HepG2 (cell line): ENCODE data around the gene RIPOR3. TPM values are rescaled to one million over a fixed set of nuclear protein-coding genes. Genes with fewer than 3 reads are reported as not detected.

ENCODE experiments used
- ATAC-seq: fragments of 200-7000 bp; cut with Tn5 transposase; 3 replicates; pipeline ENCODE4 v1.9.1; 2020; ENCODE audit warnings: mild to moderate bottlenecking, moderate library complexity
- BruUV-seq: library from RNA; stranded (reverse); fragments of 400-500 nt; replicated peaks from 2 replicates; lab custom pipeline; 2021; lab: Mats Ljungman, UMichigan
- CTCF ChIA-PET: fragments of 300-600 bp; formaldehyde crosslinking; extraction: SDS; loops from one replicate; lab custom pipeline; 2021; ENCODE audit warnings: low total read pairs, inconsistent platforms, low intra/inter-chr PET ratio; lab: Yijun Ruan, JAX
- POLR2A ChIA-PET: fragments of 350-600 bp; sonication (Branson Sonifier 250); formaldehyde crosslinking; loops from one replicate; lab custom pipeline; 2020; ENCODE audit warnings: antibody characterized with exemption, inconsistent platforms; lab: Yijun Ruan, JAX
- DNase-seq: peaks from one replicate; pipeline ENCODE4 v3.0.0-alpha.2; 2015; ENCODE audit warnings: low spot score
- FAIRE-seq: peaks from 3 replicates; lab custom pipeline; 2011; peaks lifted over from hg19 to GRCh38; lab: Jason Lieb, UNC
- H2AFZ ChIP-seq: one replicate; pipeline ENCODE4 v1.6.1; 2011; ENCODE audit warnings: low read length, inconsistent platforms
- H3K27ac ChIP-seq: fragments of 300-600 bp; 3 replicates; pipeline ENCODE4 v1.8.0; 2011; ENCODE audit warnings: mixed run types, mild to moderate bottlenecking, mixed read lengths, low read length, inconsistent platforms; ENCODE audit not compliant: insufficient read depth; ENCODE audit errors: extremely low read length
- H3K27me3 ChIP-seq, 2 experiments: fragments of 200-600 bp in 1 of 2; 2 replicates in 1 of 2; 3 replicates in 1 of 2; pipeline versions ENCODE4 v1.6.0 to v1.8.0; 2011; ENCODE audit warnings: low read length in 2 of 2, mild to moderate bottlenecking in 2 of 2, moderate library complexity in 2 of 2, inconsistent platforms in 1 of 2; ENCODE audit not compliant: insufficient read depth in 2 of 2, control insufficient read depth in 1 of 2
- H3K36me3 ChIP-seq, 2 experiments: fragments of 200-600 bp in 1 of 2; replicated peaks in 1 of 2; 2 replicates in 1 of 2; 3 replicates in 1 of 2; pipeline versions ENCODE4 v1.5.1 to v1.8.0; 2011; ENCODE audit warnings: low read length in 2 of 2, inconsistent platforms in 1 of 2; ENCODE audit not compliant: insufficient read depth in 2 of 2, control insufficient read depth in 1 of 2
- H3K4me1 ChIP-seq: 2 replicates; pipeline ENCODE4 v1.5.1; 2012; ENCODE audit warnings: low read length, inconsistent platforms; ENCODE audit not compliant: insufficient read depth
- H3K4me2 ChIP-seq: 2 replicates; pipeline ENCODE4 v1.6.0; 2011; ENCODE audit warnings: low read depth, low read length, inconsistent platforms
- H3K4me3 ChIP-seq, 3 experiments: fragments of 200-600 bp in 1 of 3; sonication (generic), shearing (Covaris generic) in 1 of 3; replicated peaks in 1 of 3; 2 replicates each; pipeline ENCODE4 v1.5.1; 2011 to 2016; ENCODE audit warnings: low read length in 3 of 3, inconsistent platforms in 2 of 3, low read depth in 2 of 3, mild to moderate bottlenecking in 2 of 3, control low read depth in 1 of 3, mixed read lengths in 1 of 3; ENCODE audit not compliant: insufficient read depth in 1 of 3
- H3K79me2 ChIP-seq: one replicate; pipeline ENCODE4 v1.6.1; 2011; ENCODE audit warnings: low read length, inconsistent platforms; ENCODE audit not compliant: insufficient read depth
- H3K9ac ChIP-seq: 2 replicates; pipeline ENCODE4 v1.6.0; 2011; ENCODE audit warnings: mild to moderate bottlenecking, low read depth, low read length, inconsistent platforms; ENCODE audit not compliant: insufficient read depth
- H3K9me3 ChIP-seq: 2 replicates; pipeline ENCODE4 v1.5.1; 2012; ENCODE audit warnings: mild to moderate bottlenecking, low read length
- H4K20me1 ChIP-seq: 2 replicates; pipeline ENCODE4 v1.6.0; 2011; ENCODE audit warnings: inconsistent platforms, mild to moderate bottlenecking, low read length, moderate library complexity; ENCODE audit not compliant: insufficient read depth
- CREB1 ChIP-seq, 2 experiments: fragments of 450-650 bp in 1 of 2; IDR thresholded peaks; 2 replicates each; pipeline ENCODE4 v1.6.1; 2016 to 2017; ENCODE audit warnings: control low read depth in 1 of 2, mild to moderate bottlenecking in 1 of 2, missing compliant biosample characterization in 1 of 2, missing genetic modification characterization in 1 of 2
- DMAP1 ChIP-seq: IDR thresholded peaks from 2 replicates; pipeline ENCODE4 v1.6.1; 2016
- IRF2 ChIP-seq: IDR thresholded peaks from 2 replicates; pipeline ENCODE4 v1.6.1; 2018; ENCODE audit warnings: missing genetic modification reagents, missing compliant biosample characterization
- IRX3 ChIP-seq: sonication (generic); formaldehyde crosslinking; IDR thresholded peaks from 2 replicates; pipeline ENCODE4 v1.8.1; 2023; ENCODE audit warnings: mild to moderate bottlenecking, low read depth, missing genetic modification reagents, borderline replicate concordance
- KLF9 ChIP-seq: IDR thresholded peaks from 2 replicates; pipeline ENCODE4 v1.6.1; 2016; ENCODE audit warnings: low read depth
- MTF1 ChIP-seq: sonication (generic); formaldehyde crosslinking; IDR thresholded peaks from 2 replicates; pipeline ENCODE4 v1.5.0; 2020; ENCODE audit warnings: missing genetic modification reagents
- NKX3-1 ChIP-seq: sonication (generic); formaldehyde crosslinking; IDR thresholded peaks from 2 replicates; pipeline ENCODE4 v1.5.0; 2020; ENCODE audit warnings: missing genetic modification reagents
- NR2F1 ChIP-seq, 2 experiments: fragments of 450-650 bp in 1 of 2; formaldehyde crosslinking in 1 of 2; IDR thresholded peaks; 2 replicates each; pipeline versions ENCODE4 v1.5.0 to v1.6.1; 2016 to 2020; ENCODE audit warnings: mild to moderate bottlenecking in 1 of 2, missing compliant biosample characterization in 1 of 2, missing genetic modification reagents in 1 of 2, moderate library complexity in 1 of 2
- SMARCC2 ChIP-seq: fragments of 450-650 bp; IDR thresholded peaks from 2 replicates; pipeline ENCODE4 v1.6.1; 2017; ENCODE audit warnings: antibody characterized with exemption, mild to moderate bottlenecking
- TBL1XR1 ChIP-seq: fragments of 150-350 bp; IDR thresholded peaks from 2 replicates; pipeline ENCODE4 v1.6.1; 2014; ENCODE audit warnings: borderline replicate concordance, low read length; ENCODE audit not compliant: partially characterized antibody
- XBP1 ChIP-seq: sonication (generic); formaldehyde crosslinking; IDR thresholded peaks from 2 replicates; pipeline ENCODE4 v1.5.0; 2020; ENCODE audit warnings: missing genetic modification reagents
- ZKSCAN1 ChIP-seq: fragments of 150-350 bp; IDR thresholded peaks from 2 replicates; pipeline ENCODE4 v1.6.1; 2014; ENCODE audit warnings: low read length
- ZNF251 ChIP-seq: sonication (generic); formaldehyde crosslinking; IDR thresholded peaks from 2 replicates; pipeline ENCODE4 v1.9.0; 2021; ENCODE audit warnings: mild to moderate bottlenecking, missing genetic modification reagents
- ZNF292 ChIP-seq: sonication (generic); formaldehyde crosslinking; IDR thresholded peaks from 2 replicates; pipeline ENCODE4 v1.8.1; 2022; ENCODE audit warnings: mild to moderate bottlenecking, low read depth, missing genetic modification reagents, borderline replicate concordance
- ZNF572 ChIP-seq: sonication (generic); formaldehyde crosslinking; IDR thresholded peaks from 2 replicates; pipeline ENCODE4 v1.5.1; 2020; ENCODE audit warnings: mild to moderate bottlenecking, missing genetic modification reagents
- ZNF891 ChIP-seq: sonication (generic); formaldehyde crosslinking; IDR thresholded peaks from 2 replicates; pipeline ENCODE4 v1.5.0; 2020; ENCODE audit warnings: mild to moderate bottlenecking, missing genetic modification reagents
- WGBS: methylation state at CpG from one replicate; pipeline ENCODE4 v1.1.6; 2017; ENCODE audit warnings: low lambda C conversion rate; 5-methylcytosine and 5-hydroxymethylcytosine counted together
- in situ Hi-C: cut with HindIII; loops from 2 replicates; pipeline ENCODE4 v1.10.0; 2017; ENCODE audit warnings: low pct_unique_long_range_greater_than_20kb; ENCODE audit not compliant: extremely low pct_ligation_motif_present
- intact Hi-C: fragments of 100-400 bp; cut with micrococcal nuclease; formaldehyde crosslinking; loops from one replicate; pipeline ENCODE4 v1.10.0; 2022; ENCODE audit not compliant: unreplicated experiment
- polyA plus RNA-seq, 8 experiments: library from polyadenylated mRNA; depleted of rRNA in 3 of 8; stranded (reverse) in 7 of 8; unstranded in 1 of 8; fragments of >200 nt; fragmentation: Illumina TruSeq in 4 of 8; extraction: Trizol in 4 of 8; gene quantifications; 2 replicates each; pipeline versions ENCODE4 v1.2.1 to v1.2.3, GENCODE V29; 2011 to 2016; ENCODE audit warnings: low read depth in 4 of 8, missing spikeins in 1 of 8, mixed read lengths in 1 of 8; ENCODE audit not compliant: insufficient read depth in 1 of 8
- total RNA-seq, 5 experiments: library from RNA; depleted of rRNA; stranded (reverse); fragments of >200 nt; fragmentation: Illumina TruSeq; extraction: Trizol; gene quantifications; 2 replicates each; pipeline ENCODE4 v1.2.3, GENCODE V29; 2016; ENCODE audit warnings: low read depth in 1 of 5
- TF ChIP-seq, protein P1 (sequence below): IDR thresholded peaks from 2 replicates; pipeline ENCODE4 v1.6.1; 2012; ENCODE audit warnings: inconsistent platforms
- TF ChIP-seq, protein P2 (sequence below): sonication (generic); formaldehyde crosslinking; IDR thresholded peaks from 2 replicates; pipeline ENCODE4 v1.5.1; 2020; ENCODE audit warnings: missing genetic modification reagents, mild to moderate bottlenecking, borderline replicate concordance
- TF ChIP-seq, protein P3 (sequence below): sonication (generic); formaldehyde crosslinking; IDR thresholded peaks from 2 replicates; pipeline ENCODE4 v1.8.1; 2023; ENCODE audit warnings: missing genetic modification reagents, inconsistent platforms, borderline replicate concordance

RIPOR3 gene
- total and polyA plus RNA-seq, 2 of the 13 experiments (the other 11 are each of a cell fraction or from before 2014, with no cell fraction given) = 0.18 TPM; not detected in 1

DNA sequence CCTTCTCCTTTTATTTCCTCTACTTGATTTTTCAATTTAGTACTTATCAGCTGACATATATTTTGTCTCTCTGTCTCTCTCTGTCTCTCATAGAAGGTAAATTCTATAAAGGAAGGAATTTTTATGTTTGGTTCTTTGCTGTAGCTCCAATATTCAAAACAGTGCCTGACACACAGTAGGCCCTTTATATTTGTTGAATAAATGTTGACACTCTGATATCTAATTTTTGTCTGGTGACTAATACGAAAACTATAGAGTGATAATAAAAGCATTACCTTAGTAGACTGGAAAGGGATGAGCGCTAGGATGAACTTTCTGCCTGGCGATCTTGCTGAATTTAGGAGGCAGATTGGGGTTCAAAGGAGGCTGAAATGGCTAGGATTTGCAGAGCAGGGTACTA, 138.4 kb downstream of the RIPOR3 start:
- no peak for DNase-seq
- H3K27ac ChIP-seq = no peak overlapping the region
- intact Hi-C loops = no loop called here
- no peaks in the 10 kb centered on the region for H3K79me2 ChIP-seq
- H3K9ac ChIP-seq = no peak overlapping the region
- ATAC-seq = no peak
- in situ Hi-C loops = no loop called here
- H4K20me1 ChIP-seq = no peaks in the 10 kb centered on the region
- CTCF ChIA-PET = no interaction called here
- H3K27me3 ChIP-seq = no peaks in the 10 kb centered on the region
- 96% methylated on average over 3 of the region's 3 CpGs for WGBS
- BruUV-seq = no TSS peak
- TF ChIP-seq MTF1 (no peak), ZKSCAN1 (peak; percentile 82), IRX3 (no peak), TBL1XR1 (no peak)
- TF ChIP-seq, protein P1, sequence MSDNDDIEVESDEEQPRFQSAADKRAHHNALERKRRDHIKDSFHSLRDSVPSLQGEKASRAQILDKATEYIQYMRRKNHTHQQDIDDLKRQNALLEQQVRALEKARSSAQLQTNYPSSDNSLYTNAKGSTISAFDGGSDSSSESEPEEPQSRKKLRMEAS = no peak
- TF ChIP-seq, all 625 proteins: peak for 1
- H3K4me2 ChIP-seq = no peak overlapping the region
- FAIRE-seq = no peak
- POLR2A ChIA-PET = no interaction called here
- peaks cover 4 to 11% of the 10 kb centered on the region in 2 experiments; a peak in 4 of 5 replicates for H3K36me3 ChIP-seq
- no peak overlapping the region for H2AFZ ChIP-seq
- no peak overlapping the region for H3K4me3 ChIP-seq
- H3K4me1 ChIP-seq = peaks cover 25% of the 10 kb centered on the region
- H3K9me3 ChIP-seq = no peaks in the 10 kb centered on the region

DNA sequence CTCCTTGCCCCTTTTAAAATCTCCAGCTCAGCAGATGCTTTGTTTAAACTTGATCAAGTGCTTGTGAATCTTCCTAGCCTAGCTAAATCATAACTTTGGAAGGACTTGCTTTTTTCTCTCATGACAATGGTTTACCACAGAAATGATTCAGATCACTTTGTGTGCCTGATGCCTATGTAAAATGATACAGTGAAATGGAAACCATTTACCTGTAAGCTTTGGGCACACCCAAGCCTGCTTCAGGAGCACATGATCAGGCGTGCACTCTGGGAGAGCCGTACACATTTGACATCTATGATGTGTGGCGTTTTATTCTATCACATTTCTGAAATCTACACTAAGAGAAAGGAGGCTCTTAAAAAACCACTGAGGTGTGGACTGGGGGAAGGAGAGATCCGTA, 140.1 kb downstream of the RIPOR3 start:
- no peak overlapping the region for H3K9ac ChIP-seq
- ATAC-seq (no peak), FAIRE-seq (no peak), DNase-seq (no peak)
- H3K4me3 ChIP-seq = no peak overlapping the region
- no TSS peak for BruUV-seq
- peaks cover 4 to 11% of the 10 kb centered on the region in 2 experiments; a peak in 4 of 5 replicates for H3K36me3 ChIP-seq
- peaks cover 24% of the 10 kb centered on the region for H3K4me1 ChIP-seq
- H3K4me2 ChIP-seq = no peak overlapping the region
- ChIA-PET POLR2A (interaction anchor here (1.1 kb wide), 1 partner anchor 12 kb away, joined by 3 read pairs; no protein-coding TSS in a partner anchor), CTCF (no interaction called here)
- H4K20me1 ChIP-seq = no peaks in the 10 kb centered on the region
- H3K27ac ChIP-seq = no peak overlapping the region
- peaks cover 2% of the 10 kb centered on the region for H3K79me2 ChIP-seq
- no peaks in the 10 kb centered on the region for H3K27me3 ChIP-seq
- H2AFZ ChIP-seq = no peak overlapping the region
- intact Hi-C loops = no loop called here
- in situ Hi-C loops = no loop called here
- WGBS = 97% methylated on average over 4 of the region's 4 CpGs
- H3K9me3 ChIP-seq = no peaks in the 10 kb centered on the region
- TF ChIP-seq DMAP1 (no peak), XBP1 (CRISPR knock-in tag) (no peak), NR2F1 (CRISPR knock-in tag; IDR thresholded peaks at IDR 0.05) (no peak), SMARCC2 (no peak), ZNF572 (CRISPR knock-in tag) (no peak), CREB1 (IDR thresholded peaks at IDR 0.05) (no peak), CREB1 (CRISPR knock-in tag; IDR thresholded peaks at IDR 0.05) (no peak), NKX3-1 (CRISPR knock-in tag) (no peak), ZNF251 (CRISPR knock-in tag) (no peak), ZNF292 (CRISPR knock-in tag) (no peak), ZNF891 (CRISPR knock-in tag) (no peak), KLF9 (CRISPR knock-in tag) (no peak), IRF2 (CRISPR knock-in tag) (no peak)
- TF ChIP-seq, protein P2, sequence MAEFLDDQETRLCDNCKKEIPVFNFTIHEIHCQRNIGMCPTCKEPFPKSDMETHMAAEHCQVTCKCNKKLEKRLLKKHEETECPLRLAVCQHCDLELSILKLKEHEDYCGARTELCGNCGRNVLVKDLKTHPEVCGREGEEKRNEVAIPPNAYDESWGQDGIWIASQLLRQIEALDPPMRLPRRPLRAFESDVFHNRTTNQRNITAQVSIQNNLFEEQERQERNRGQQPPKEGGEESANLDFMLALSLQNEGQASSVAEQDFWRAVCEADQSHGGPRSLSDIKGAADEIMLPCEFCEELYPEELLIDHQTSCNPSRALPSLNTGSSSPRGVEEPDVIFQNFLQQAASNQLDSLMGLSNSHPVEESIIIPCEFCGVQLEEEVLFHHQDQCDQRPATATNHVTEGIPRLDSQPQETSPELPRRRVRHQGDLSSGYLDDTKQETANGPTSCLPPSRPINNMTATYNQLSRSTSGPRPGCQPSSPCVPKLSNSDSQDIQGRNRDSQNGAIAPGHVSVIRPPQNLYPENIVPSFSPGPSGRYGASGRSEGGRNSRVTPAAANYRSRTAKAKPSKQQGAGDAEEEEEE (CRISPR knock-in tag) = no peak
- TF ChIP-seq, protein P3, sequence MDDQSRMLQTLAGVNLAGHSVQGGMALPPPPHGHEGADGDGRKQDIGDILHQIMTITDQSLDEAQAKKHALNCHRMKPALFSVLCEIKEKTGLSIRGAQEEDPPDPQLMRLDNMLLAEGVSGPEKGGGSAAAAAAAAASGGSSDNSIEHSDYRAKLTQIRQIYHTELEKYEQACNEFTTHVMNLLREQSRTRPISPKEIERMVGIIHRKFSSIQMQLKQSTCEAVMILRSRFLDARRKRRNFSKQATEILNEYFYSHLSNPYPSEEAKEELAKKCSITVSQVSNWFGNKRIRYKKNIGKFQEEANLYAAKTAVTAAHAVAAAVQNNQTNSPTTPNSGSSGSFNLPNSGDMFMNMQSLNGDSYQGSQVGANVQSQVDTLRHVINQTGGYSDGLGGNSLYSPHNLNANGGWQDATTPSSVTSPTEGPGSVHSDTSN (CRISPR knock-in tag) = no peak
